Measurements from ENCODE around the gene SDHB. TPM values are rescaled to one million over a fixed set of nuclear protein-coding genes. Genes with fewer than 3 reads are reported as not detected.

The SDHB gene
- total and polyA plus RNA-seq, 4 donors, result 59.1 to 117 (median 83.5) TPM

- 79% methylated on average over 8 of the region's 8 CpGs for WGBS, 2 donors
- no peak overlapping the region for H3K4me3 ChIP-seq
- ATAC-seq (ENCODE audit: insufficient read depth, low FRiP score) (no peak), DNase-seq (no peak)
- H3K36me3 ChIP-seq (ENCODE audit: control insufficient read depth in 4 of 4, insufficient read depth in 4 of 4, low read length in 4 of 4), result no peaks in the 10 kb centered on the region
- H3K9me3 ChIP-seq (ENCODE audit: control insufficient read depth in 4 of 4, insufficient read depth in 3 of 4, low read length in 3 of 4), result no peaks in the 10 kb centered on the region
- H3K4me1 ChIP-seq (ENCODE audit: control insufficient read depth in 5 of 5, insufficient read depth in 5 of 5, low read length in 5 of 5), result no peaks in the 10 kb centered on the region
- no peak overlapping the region for H3K27ac ChIP-seq (ENCODE audit: low read depth in 1 of 2, low read length in 1 of 2)
- no peak overlapping the region for H3K9ac ChIP-seq (ENCODE audit: insufficient read depth in 1 of 2, low read length in 2 of 2)
- TF ChIP-seq CTCF (IDR thresholded peaks at IDR 0.05; ENCODE audit: control extremely low read depth, extremely low read depth), result no peak
- no peaks in the 10 kb centered on the region for H3K27me3 ChIP-seq (ENCODE audit: control insufficient read depth in 3 of 3, insufficient read depth in 3 of 3, low read length in 2 of 3)
These were observed 43.3 kb upstream of the SDHB start for GRCh38 chr1:17097147-17097546.

GRCh38 chr1:17096584-17096983 is 42.8 kb upstream of the SDHB start:
- Histone ChIP-seq H3K9ac (ENCODE audit: insufficient read depth in 1 of 2, low read length in 2 of 2) (no peak overlapping the region), H3K27ac (ENCODE audit: low read depth in 1 of 2, low read length in 1 of 2) (no peak overlapping the region)
- WGBS, 2 donors, result 2 to 81% methylated on average over 1 of the region's 1 CpG

GRCh38 chr1:17095141-17095540 is 41.3 kb upstream of the SDHB start:
- no peak for TF ChIP-seq CTCF (IDR thresholded peaks at IDR 0.05; ENCODE audit: control extremely low read depth, extremely low read depth)
- ATAC-seq (ENCODE audit: insufficient read depth, low FRiP score), result no peak
- H3K9me3 ChIP-seq (ENCODE audit: control insufficient read depth in 4 of 4, insufficient read depth in 3 of 4, low read length in 3 of 4), result no peaks in the 10 kb centered on the region
- WGBS, 2 donors, result 30 to 75% methylated on average over 4 of the region's 4 CpGs
- no peak overlapping the region for H3K9ac ChIP-seq (ENCODE audit: insufficient read depth in 1 of 2, low read length in 2 of 2)
- no peaks in the 10 kb centered on the region for H3K27me3 ChIP-seq (ENCODE audit: control insufficient read depth in 3 of 3, insufficient read depth in 3 of 3, low read length in 2 of 3)
- H3K36me3 ChIP-seq (ENCODE audit: control insufficient read depth in 4 of 4, insufficient read depth in 4 of 4, low read length in 4 of 4), result no peaks in the 10 kb centered on the region
- no peaks in the 10 kb centered on the region for H3K4me1 ChIP-seq (ENCODE audit: control insufficient read depth in 5 of 5, insufficient read depth in 5 of 5, low read length in 5 of 5)
- H3K4me3 ChIP-seq, result no peak overlapping the region
- DNase-seq, result no peak
- no peak overlapping the region for H3K27ac ChIP-seq (ENCODE audit: low read depth in 1 of 2, low read length in 1 of 2)

More at GRCh38 chr1:17096584-17096983, 42.8 kb upstream of the SDHB start:
- Histone ChIP-seq H3K9me3 (ENCODE audit: control insufficient read depth in 4 of 4, insufficient read depth in 3 of 4, low read length in 3 of 4) (no peaks in the 10 kb centered on the region), H3K36me3 (ENCODE audit: control insufficient read depth in 4 of 4, insufficient read depth in 4 of 4, low read length in 4 of 4) (no peaks in the 10 kb centered on the region), H3K27me3 (ENCODE audit: control insufficient read depth in 3 of 3, insufficient read depth in 3 of 3, low read length in 2 of 3) (no peaks in the 10 kb centered on the region), H3K4me3 (no peak overlapping the region), H3K4me1 (ENCODE audit: control insufficient read depth in 5 of 5, insufficient read depth in 5 of 5, low read length in 5 of 5) (no peaks in the 10 kb centered on the region)
- no peak for DNase-seq
- no peak for TF ChIP-seq CTCF (IDR thresholded peaks at IDR 0.05; ENCODE audit: control extremely low read depth, extremely low read depth)
- no peak for ATAC-seq (ENCODE audit: insufficient read depth, low FRiP score)

- H3K36me3 ChIP-seq (ENCODE audit: control insufficient read depth in 4 of 4, insufficient read depth in 4 of 4, low read length in 4 of 4), result no peaks in the 10 kb centered on the region
- H3K9me3 ChIP-seq (ENCODE audit: control insufficient read depth in 4 of 4, insufficient read depth in 3 of 4, low read length in 3 of 4), result no peaks in the 10 kb centered on the region
- no peaks in the 10 kb centered on the region for H3K4me1 ChIP-seq (ENCODE audit: control insufficient read depth in 5 of 5, insufficient read depth in 5 of 5, low read length in 5 of 5)
- H3K4me3 ChIP-seq, result no peak overlapping the region
- H3K27me3 ChIP-seq (ENCODE audit: control insufficient read depth in 3 of 3, insufficient read depth in 3 of 3, low read length in 2 of 3), result no peaks in the 10 kb centered on the region
- no peak for DNase-seq
- WGBS, 2 donors, result 45 to 72% methylated on average over 5 of the region's 5 CpGs
- H3K27ac ChIP-seq (ENCODE audit: low read depth in 1 of 2, low read length in 1 of 2), result no peak overlapping the region
- ATAC-seq (ENCODE audit: insufficient read depth, low FRiP score), result no peak
- H3K9ac ChIP-seq (ENCODE audit: insufficient read depth in 1 of 2, low read length in 2 of 2), result no peak overlapping the region
- TF ChIP-seq CTCF (IDR thresholded peaks at IDR 0.05; ENCODE audit: control extremely low read depth, extremely low read depth), result no peak
These were observed 40.8 kb upstream of the SDHB start for GRCh38 chr1:17094664-17095063.
